Choroid plexus epithelial cell (primary cell): Measurements from ENCODE around the gene RGS6.

Experiments
- DNase-seq: peaks from one replicate; pipeline ENCODE4 v3.0.0-alpha.2; 2010; ENCODE audit warnings: low read depth
- H3K4me3 ChIP-seq: 2 replicates; pipeline ENCODE4 v1.5.1; 2011; ENCODE audit warnings: low read depth, mild to moderate bottlenecking, control low read depth, low read length, moderate library complexity
- CTCF ChIP-seq: conservative IDR thresholded peaks from 2 replicates; pipeline ENCODE4 v1.5.1; 2011; ENCODE audit warnings: low read depth, mild to moderate bottlenecking, control low read depth, inconsistent platforms, low read length, moderate library complexity

Gene RGS6

GRCh38 chr14:72169521-72169920, 237.3 kb downstream of the RGS6 start:
- H3K4me3 ChIP-seq: no peak overlapping the region

GRCh38 chr14:72172049-72172448, 239.8 kb downstream of the RGS6 start:
- no peak for DNase-seq
- no peak for TF ChIP-seq CTCF
- no peak overlapping the region for H3K4me3 ChIP-seq

More at GRCh38 chr14:72169521-72169920, 237.3 kb downstream of the RGS6 start:
- TF ChIP-seq CTCF: no peak
- DNase-seq: no peak

- TF ChIP-seq CTCF: no peak
- no peak for DNase-seq
- no peak overlapping the region for H3K4me3 ChIP-seq
Observed at GRCh38 chr14:72172597-72172996, 240.4 kb downstream of the RGS6 start.

GRCh38 chr14:72173038-72173720, 240.9 kb downstream of the RGS6 start:
- no peak for TF ChIP-seq CTCF
- no peak overlapping the region for H3K4me3 ChIP-seq
- DNase-seq: no peak

GRCh38 chr14:72177251-72177650, 245.0 kb downstream of the RGS6 start:
- no peak overlapping the region for H3K4me3 ChIP-seq
- no peak for TF ChIP-seq CTCF
- no peak for DNase-seq

GRCh38 chr14:72178517-72178916, 246.3 kb downstream of the RGS6 start:
- H3K4me3 ChIP-seq: no peak overlapping the region
- no peak for TF ChIP-seq CTCF
- no peak for DNase-seq

GRCh38 chr14:72182708-72183432, 250.6 kb downstream of the RGS6 start:
- DNase-seq: no peak
- TF ChIP-seq CTCF: no peak
- H3K4me3 ChIP-seq: no peak overlapping the region
